Trophoblast cell (in vitro differentiated cells and primary cell): Measurements from ENCODE around the gene CGREF1.

ENCODE experiments used
- DNase-seq, 2 donors: peaks; one replicate each; pipeline ENCODE4 v3.0.0-alpha.2; 2016
- H2AFZ ChIP-seq: 2 replicates; pipeline ENCODE4 v1.6.1; 2013; ENCODE audit warnings: low read length, moderate library complexity, mild to moderate bottlenecking; ENCODE audit not compliant: insufficient read depth, poor library complexity
- H2AK5ac ChIP-seq: 2 replicates; pipeline ENCODE4 v1.6.1; 2013; ENCODE audit warnings: mild to moderate bottlenecking, low read length
- H2BK120ac ChIP-seq: 2 replicates; pipeline ENCODE4 v1.6.1; 2013; ENCODE audit warnings: low read length, mild to moderate bottlenecking, moderate library complexity; ENCODE audit not compliant: insufficient read depth, poor library complexity
- H2BK12ac ChIP-seq: 2 replicates; pipeline ENCODE4 v1.6.1; 2013; ENCODE audit warnings: mild to moderate bottlenecking, low read length, moderate library complexity
- H2BK5ac ChIP-seq: 2 replicates; pipeline ENCODE4 v1.6.1; 2013; ENCODE audit warnings: low read length, low read depth, moderate library complexity, mild to moderate bottlenecking; ENCODE audit not compliant: poor library complexity
- H3K14ac ChIP-seq: 2 replicates; pipeline ENCODE4 v1.6.1; 2013; ENCODE audit warnings: mild to moderate bottlenecking, low read length
- H3K18ac ChIP-seq: 2 replicates; pipeline ENCODE4 v1.6.1; 2013; ENCODE audit warnings: mild to moderate bottlenecking, low read length
- H3K23ac ChIP-seq: 2 replicates; pipeline ENCODE4 v1.6.1; 2013; ENCODE audit warnings: low read length
- H3K27ac ChIP-seq: 2 replicates; pipeline ENCODE4 v1.5.1; 2013; ENCODE audit warnings: low read depth, mild to moderate bottlenecking, inconsistent platforms, low read length, moderate library complexity
- H3K27me3 ChIP-seq: 2 replicates; pipeline ENCODE4 v1.6.1; 2013; ENCODE audit warnings: inconsistent platforms, mild to moderate bottlenecking, low read length, moderate library complexity; ENCODE audit not compliant: insufficient read depth
- H3K36me3 ChIP-seq, 2 experiments: 1 replicate in 1 of 2; 2 replicates in 1 of 2; pipeline ENCODE4 v1.6.1; 2013; ENCODE audit warnings: low read length in 2 of 2, mild to moderate bottlenecking in 2 of 2, moderate library complexity in 1 of 2; ENCODE audit not compliant: insufficient read depth in 2 of 2, control insufficient read depth in 1 of 2
- H3K4ac ChIP-seq: 2 replicates; pipeline ENCODE4 v1.6.1; 2013; ENCODE audit warnings: low read depth, mild to moderate bottlenecking, low read length, moderate library complexity
- H3K4me1 ChIP-seq, 2 experiments: 1 replicate in 1 of 2; 2 replicates in 1 of 2; pipeline ENCODE4 v1.6.1; 2013; ENCODE audit warnings: low read length in 2 of 2, mild to moderate bottlenecking in 2 of 2, moderate library complexity in 1 of 2; ENCODE audit not compliant: insufficient read depth in 2 of 2, control insufficient read depth in 1 of 2
- H3K4me2 ChIP-seq: 2 replicates; pipeline ENCODE4 v1.6.1; 2013; ENCODE audit warnings: inconsistent platforms, mild to moderate bottlenecking, low read length, moderate library complexity
- H3K4me3 ChIP-seq: 2 replicates; pipeline ENCODE4 v1.5.1; 2013; ENCODE audit warnings: mild to moderate bottlenecking, low read depth, low read length, inconsistent platforms
- H3K79me1 ChIP-seq: one replicate; pipeline ENCODE4 v1.6.1; 2013; ENCODE audit warnings: low read length
- H3K79me2 ChIP-seq: 2 replicates; pipeline ENCODE4 v1.6.1; 2013; ENCODE audit warnings: low read length, mild to moderate bottlenecking; ENCODE audit not compliant: control insufficient read depth, insufficient read depth, poor library complexity
- H3K9ac ChIP-seq: 2 replicates; pipeline ENCODE4 v1.6.1; 2013; ENCODE audit warnings: mild to moderate bottlenecking, low read length
- H3K9me3 ChIP-seq: 2 replicates; pipeline ENCODE4 v1.6.1; 2013; ENCODE audit warnings: low read depth, mild to moderate bottlenecking, control low read depth, inconsistent platforms, low read length; ENCODE audit not compliant: insufficient read depth
- H4K12ac ChIP-seq: 2 replicates; pipeline ENCODE4 v1.6.1; 2013; ENCODE audit warnings: low read depth, mild to moderate bottlenecking, low read length, moderate library complexity
- H4K8ac ChIP-seq: 2 replicates; pipeline ENCODE4 v1.6.1; 2013; ENCODE audit warnings: low read depth, mild to moderate bottlenecking, low read length, moderate library complexity
- H4K91ac ChIP-seq: one replicate; pipeline ENCODE4 v1.6.1; 2013; ENCODE audit warnings: low read depth, mild to moderate bottlenecking, low read length, moderate library complexity
- WGBS: extraction: QIAGEN DNeasy Blood & Tissue Kit; methylation state at CpG from one replicate; pipeline ENCODE4 v1.1.7; 2013; ENCODE audit warnings: missing lambda C conversion rate; ENCODE audit not compliant: insufficient read length, insufficient coverage; ENCODE audit errors: extremely low coverage; 5-methylcytosine and 5-hydroxymethylcytosine counted together

Gene CGREF1

GRCh38 chr2:27099334-27099955 lies 19.5 kb downstream of the CGREF1 start:
- Histone ChIP-seq H3K4ac (no peak overlapping the region), H3K18ac (no peak overlapping the region)

GRCh38 chr2:27097341-27097740 lies 21.6 kb downstream of the CGREF1 start:
- Histone ChIP-seq H3K9me3 (no peaks in the 10 kb centered on the region), H2BK12ac (no peak overlapping the region), H2AK5ac (no peak overlapping the region), H3K4me1 (peaks cover 4% of the 10 kb centered on the region in 2 experiments), H3K14ac (peak overlapping the region; percentile 5), H3K4me2 (no peak overlapping the region), H3K27ac (peak overlapping the region; percentile 6), H3K9ac (no peak overlapping the region), H3K79me2 (no peaks in the 10 kb centered on the region), H3K23ac (no peak overlapping the region), H3K4ac (no peak overlapping the region), H4K91ac (peak overlapping the region; percentile 52), H4K12ac (no peak overlapping the region), H2AFZ (no peak overlapping the region), H3K36me3 (no peaks in the 10 kb centered on the region), H3K79me1 (peaks cover 7% of the 10 kb centered on the region), H3K18ac (no peak overlapping the region), H4K8ac (peak overlapping the region; percentile 2), H3K27me3 (no peaks in the 10 kb centered on the region), H3K4me3 (peak overlapping the region; percentile 16), H2BK120ac (no peak overlapping the region), H2BK5ac (no peak overlapping the region)
- no peak for DNase-seq
- no CpG with 5 or more reads among the region's 14 CpGs for WGBS

More at GRCh38 chr2:27099334-27099955, 19.5 kb downstream of the CGREF1 start:
- H4K8ac ChIP-seq = no peak overlapping the region
- peaks cover 7% of the 10 kb centered on the region for H3K79me1 ChIP-seq
- no peak overlapping the region for H4K91ac ChIP-seq
- no peaks in the 10 kb centered on the region for H3K9me3 ChIP-seq
- no peak overlapping the region for H3K14ac ChIP-seq
- H2AK5ac ChIP-seq = no peak overlapping the region
- H2BK12ac ChIP-seq = no peak overlapping the region
- H3K23ac ChIP-seq = no peak overlapping the region
- no peak overlapping the region for H3K4me2 ChIP-seq
- H2AFZ ChIP-seq = no peak overlapping the region
- H3K9ac ChIP-seq = no peak overlapping the region
- no peak overlapping the region for H2BK120ac ChIP-seq
- H4K12ac ChIP-seq = no peak overlapping the region
- WGBS = no CpG with 5 or more reads among the region's 19 CpGs
- no peak for DNase-seq
- no peaks in the 10 kb centered on the region for H3K36me3 ChIP-seq
- no peaks in the 10 kb centered on the region for H3K79me2 ChIP-seq
- no peak overlapping the region for H2BK5ac ChIP-seq
- H3K27ac ChIP-seq = no peak overlapping the region
- H3K4me3 ChIP-seq = no peak overlapping the region
- peaks cover 4% of the 10 kb centered on the region in 2 experiments for H3K4me1 ChIP-seq
- H3K27me3 ChIP-seq = no peaks in the 10 kb centered on the region

DNA sequence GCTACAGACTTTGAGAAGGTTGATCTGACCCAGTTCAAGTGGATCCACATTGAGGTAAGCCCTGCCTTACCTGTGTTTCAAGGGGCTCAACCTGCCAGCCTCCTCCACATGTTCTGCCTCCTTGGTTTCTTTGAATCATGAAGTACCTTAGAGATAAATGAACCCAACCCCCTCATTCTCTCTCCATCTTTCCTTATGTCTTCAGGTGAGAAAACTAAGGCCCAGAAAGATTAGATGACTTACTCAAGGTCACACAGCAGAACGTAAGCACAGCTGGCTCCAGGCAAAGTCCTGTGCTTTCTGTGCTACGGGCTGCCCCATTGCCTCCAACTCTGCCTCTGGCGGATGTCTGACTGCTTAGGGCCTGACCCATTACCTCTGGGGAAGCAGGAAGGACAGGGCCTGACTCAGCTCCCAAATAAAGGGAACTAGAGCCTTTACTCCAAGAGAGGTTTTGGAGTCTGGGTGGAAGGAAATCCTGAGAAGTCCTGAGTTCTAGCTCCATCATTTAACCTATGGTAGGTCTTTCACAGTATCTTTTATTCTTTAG lies 22.1 kb downstream of the CGREF1 start:
- Histone ChIP-seq H3K4me3 (no peak overlapping the region), H3K4me2 (no peak overlapping the region), H3K18ac (no peak overlapping the region), H2BK120ac (peak overlapping the region; percentile 62), H3K9me3 (no peaks in the 10 kb centered on the region), H4K12ac (no peak overlapping the region), H2AFZ (no peak overlapping the region), H3K79me1 (peaks cover 7% of the 10 kb centered on the region), H3K9ac (no peak overlapping the region), H3K4me1 (peaks cover 4% of the 10 kb centered on the region in 2 experiments), H3K36me3 (no peaks in the 10 kb centered on the region), H3K23ac (no peak overlapping the region), H3K79me2 (no peaks in the 10 kb centered on the region), H2AK5ac (no peak overlapping the region), H2BK12ac (no peak overlapping the region), H3K27me3 (no peaks in the 10 kb centered on the region), H3K14ac (peak overlapping the region; percentile 25), H3K4ac (no peak overlapping the region), H4K91ac (peak overlapping the region; percentile 31), H2BK5ac (peak overlapping the region; percentile 5), H4K8ac (no peak overlapping the region), H3K27ac (peak overlapping the region; percentile 24)
- WGBS = no CpG with 5 or more reads among the region's 3 CpGs
- peak in 1 of 2 donors; percentile 19 for DNase-seq

- Histone ChIP-seq H3K27ac (peak overlapping the region; percentile 24), H3K14ac (peak overlapping the region; percentile 25), H3K9ac (peak overlapping the region; percentile 11), H4K8ac (peak overlapping the region; percentile 96), H3K79me2 (no peaks in the 10 kb centered on the region), H3K23ac (no peak overlapping the region), H2BK12ac (peak overlapping the region; percentile 33), H3K9me3 (no peaks in the 10 kb centered on the region), H3K4me2 (peak overlapping the region; percentile 62), H3K36me3 (no peaks in the 10 kb centered on the region), H3K79me1 (peaks cover 7% of the 10 kb centered on the region), H3K4me1 (peaks cover 4% of the 10 kb centered on the region in 2 experiments), H3K18ac (peak overlapping the region; percentile 9), H2AK5ac (no peak overlapping the region), H3K4me3 (no peak overlapping the region), H3K27me3 (no peaks in the 10 kb centered on the region), H2BK120ac (peak overlapping the region; percentile 62), H2AFZ (peak overlapping the region; percentile 87), H4K12ac (peak overlapping the region; percentile 55), H4K91ac (peak overlapping the region; percentile 31), H3K4ac (no peak overlapping the region), H2BK5ac (peak overlapping the region; percentile 43)
- no CpG with 5 or more reads among the region's 18 CpGs for WGBS
- DNase-seq = peak; percentile 44 to 70
Observed at GRCh38 chr2:27095745-27096651, 22.9 kb downstream of the CGREF1 start.
